Measurements from ENCODE around the gene PCDH9. TPM values are rescaled to one million over a fixed set of nuclear protein-coding genes. Genes with fewer than 3 reads are reported as not detected.

PCDH9 gene
- total RNA-seq, 1 experiment from 2014 or later: 10.1 TPM

GRCh38 chr13:66859934-66860877, 369.9 kb downstream of the PCDH9 start:
- no peak overlapping the region for H3K4me3 Mint-ChIP-seq (ENCODE audit: unreplicated experiment)
- TF ChIP-seq CTCF (IDR thresholded peaks at IDR 0.05; ENCODE audit: unreplicated experiment): no peak
- H3K36me3 Mint-ChIP-seq (ENCODE audit: insufficient read depth, unreplicated experiment): no peaks in the 10 kb centered on the region
- H3K27ac Mint-ChIP-seq (ENCODE audit: low read depth, unreplicated experiment): no peak overlapping the region
- intact Hi-C loops (cut with micrococcal nuclease): no loop called here
- H3K9me3 Mint-ChIP-seq (ENCODE audit: unreplicated experiment): no peaks in the 10 kb centered on the region
- BruUV-seq (replicated peaks): no TSS peak
- peaks cover 11% of the 10 kb centered on the region for H3K4me1 Mint-ChIP-seq (ENCODE audit: insufficient read depth, unreplicated experiment)
- H3K27me3 Mint-ChIP-seq (ENCODE audit: insufficient read depth, unreplicated experiment): no peaks in the 10 kb centered on the region
- no peak for DNase-seq (ENCODE audit: unreplicated experiment)
- ChIA-PET POLR2A (no interaction called here), CTCF (no interaction called here)

DNA sequence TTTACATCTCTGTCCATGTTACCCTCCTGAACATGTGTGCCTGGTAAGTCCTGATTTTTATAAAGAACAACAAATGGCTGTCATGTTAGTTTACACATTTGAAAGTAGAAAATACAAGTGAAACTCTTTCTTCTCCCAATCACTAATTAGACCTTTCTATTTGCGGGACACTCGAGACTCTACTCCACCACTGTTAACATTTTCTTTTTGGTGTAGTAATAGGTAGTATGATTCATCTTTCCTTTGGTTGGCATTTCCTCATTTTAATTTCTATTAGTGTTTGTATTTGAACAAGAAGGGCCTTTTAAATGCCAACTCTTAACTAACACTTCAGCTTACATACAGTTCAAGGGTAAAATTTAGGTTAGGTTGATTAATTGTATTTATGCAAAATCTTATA, 371.1 kb downstream of the PCDH9 start:
- no TSS peak for BruUV-seq (replicated peaks)
- no peaks in the 10 kb centered on the region for H3K27me3 Mint-ChIP-seq (ENCODE audit: insufficient read depth, unreplicated experiment)
- peak; percentile 11 for DNase-seq (ENCODE audit: unreplicated experiment)
- H3K4me3 Mint-ChIP-seq (ENCODE audit: unreplicated experiment): no peak overlapping the region
- peaks cover 6% of the 10 kb centered on the region for H3K4me1 Mint-ChIP-seq (ENCODE audit: insufficient read depth, unreplicated experiment)
- H3K27ac Mint-ChIP-seq (ENCODE audit: low read depth, unreplicated experiment): no peak overlapping the region
- no peaks in the 10 kb centered on the region for H3K36me3 Mint-ChIP-seq (ENCODE audit: insufficient read depth, unreplicated experiment)
- CTCF ChIA-PET: interaction anchor here (0.6 kb wide), 1 partner anchor 25 kb away, joined by 4 read pairs; no protein-coding TSS in a partner anchor
- intact Hi-C loops (cut with micrococcal nuclease): no loop called here
- POLR2A ChIA-PET: no interaction called here
- TF ChIP-seq CTCF (IDR thresholded peaks at IDR 0.05; ENCODE audit: unreplicated experiment): no peak
- H3K9me3 Mint-ChIP-seq (ENCODE audit: unreplicated experiment): no peaks in the 10 kb centered on the region

- Mint-ChIP-seq H3K4me3 (ENCODE audit: unreplicated experiment) (no peak overlapping the region), H3K27ac (ENCODE audit: low read depth, unreplicated experiment) (no peak overlapping the region), H3K4me1 (ENCODE audit: insufficient read depth, unreplicated experiment) (peaks cover 9% of the 10 kb centered on the region), H3K36me3 (ENCODE audit: insufficient read depth, unreplicated experiment) (no peaks in the 10 kb centered on the region), H3K27me3 (ENCODE audit: insufficient read depth, unreplicated experiment) (no peaks in the 10 kb centered on the region), H3K9me3 (ENCODE audit: unreplicated experiment) (no peaks in the 10 kb centered on the region)
- no TSS peak for BruUV-seq (replicated peaks)
- POLR2A ChIA-PET: no interaction called here
- intact Hi-C loops (cut with micrococcal nuclease): no loop called here
- no peak for DNase-seq (ENCODE audit: unreplicated experiment)
- TF ChIP-seq CTCF (IDR thresholded peaks at IDR 0.05; ENCODE audit: unreplicated experiment): no peak
- CTCF ChIA-PET: interaction anchor here (0.6 kb wide), 1 partner anchor 49 kb away, joined by 4 read pairs; no protein-coding TSS in a partner anchor
These were observed 372.0 kb downstream of the PCDH9 start for GRCh38 chr13:66858163-66858562.

DNA sequence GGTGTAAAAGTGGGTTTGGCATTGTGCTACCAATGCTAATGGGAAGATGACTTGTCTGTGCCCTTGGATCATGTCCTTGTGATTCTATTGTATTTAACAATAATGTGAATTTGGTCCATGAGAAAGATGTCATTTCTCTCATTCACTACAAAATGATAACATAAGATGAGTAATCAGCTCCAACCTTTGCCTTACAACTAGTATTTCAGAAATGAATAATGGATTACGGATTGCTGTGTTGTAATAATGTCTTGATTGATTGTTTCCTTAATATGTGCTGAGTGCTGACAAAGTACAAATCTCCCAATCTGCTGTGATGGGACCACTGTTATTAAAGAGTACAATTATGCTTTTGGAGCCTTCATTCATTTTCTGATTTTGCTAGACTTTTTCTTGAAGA, 375.0 kb downstream of the PCDH9 start:
- Mint-ChIP-seq H3K4me3 (ENCODE audit: unreplicated experiment) (no peak overlapping the region), H3K4me1 (ENCODE audit: insufficient read depth, unreplicated experiment) (peaks cover 11% of the 10 kb centered on the region), H3K9me3 (ENCODE audit: unreplicated experiment) (no peaks in the 10 kb centered on the region), H3K27ac (ENCODE audit: low read depth, unreplicated experiment) (no peak overlapping the region), H3K27me3 (ENCODE audit: insufficient read depth, unreplicated experiment) (no peaks in the 10 kb centered on the region), H3K36me3 (ENCODE audit: insufficient read depth, unreplicated experiment) (no peaks in the 10 kb centered on the region)
- no peak for DNase-seq (ENCODE audit: unreplicated experiment)
- intact Hi-C loops (cut with micrococcal nuclease): no loop called here
- ChIA-PET POLR2A (no interaction called here), CTCF (no interaction called here)
- BruUV-seq (replicated peaks): no TSS peak
- no peak for TF ChIP-seq CTCF (IDR thresholded peaks at IDR 0.05; ENCODE audit: unreplicated experiment)

All from MCF 10A (cell line).